ENCODE measurements around the gene FARP2. TPM values are rescaled to one million over a fixed set of nuclear protein-coding genes. Genes with fewer than 3 reads are reported as not detected.
"Not testable (repeated sequence)": the region's sequence is repeated elsewhere in the genome, so short reads cannot be mapped to it uniquely, and the experiment has no call there.

The FARP2 gene
- total and polyA plus RNA-seq, 9 donors = 27.2 to 46.1 (median 33.6) TPM

DNA sequence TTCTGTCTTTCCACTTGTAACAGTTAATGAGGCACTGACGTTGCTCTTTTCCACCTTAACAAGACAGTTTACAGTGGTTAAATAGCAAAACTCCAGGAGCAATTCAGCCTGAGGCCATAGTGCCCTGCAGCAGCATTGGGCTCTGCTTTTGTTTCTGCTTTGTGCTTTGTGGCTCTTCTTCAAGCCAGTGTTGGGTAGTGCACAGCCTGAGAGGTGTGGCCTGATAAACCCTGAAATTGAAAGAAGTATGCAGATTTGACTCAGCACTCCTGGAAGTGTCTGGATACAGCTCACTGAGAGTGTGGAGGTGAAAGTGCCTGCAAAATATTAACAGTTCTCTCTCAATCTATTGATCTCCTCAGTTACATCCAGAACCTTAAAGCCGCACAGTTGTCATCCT, 89.3 kb downstream of the FARP2 start:
- DNase-seq = no peak
- Histone ChIP-seq H3K4me3 (ENCODE audit: low read length) (no peak overlapping the region), H3K4me1 (ENCODE audit: control insufficient read depth, insufficient read depth, low read length) (no peaks in the 10 kb centered on the region), H3K9me3 (replicated peaks; ENCODE audit: control insufficient read depth, low read depth, low read length) (no peaks in the 10 kb centered on the region), H3K27me3 (ENCODE audit: control insufficient read depth, insufficient read depth, low read length) (no peaks in the 10 kb centered on the region), H3K27ac (ENCODE audit: low read length) (no peak overlapping the region), H3K36me3 (ENCODE audit: control insufficient read depth, insufficient read depth, low read length) (peaks cover 38% of the 10 kb centered on the region)
- WGBS (ENCODE audit: insufficient coverage) = 78% methylated on average over 2 of the region's 2 CpGs

DNA sequence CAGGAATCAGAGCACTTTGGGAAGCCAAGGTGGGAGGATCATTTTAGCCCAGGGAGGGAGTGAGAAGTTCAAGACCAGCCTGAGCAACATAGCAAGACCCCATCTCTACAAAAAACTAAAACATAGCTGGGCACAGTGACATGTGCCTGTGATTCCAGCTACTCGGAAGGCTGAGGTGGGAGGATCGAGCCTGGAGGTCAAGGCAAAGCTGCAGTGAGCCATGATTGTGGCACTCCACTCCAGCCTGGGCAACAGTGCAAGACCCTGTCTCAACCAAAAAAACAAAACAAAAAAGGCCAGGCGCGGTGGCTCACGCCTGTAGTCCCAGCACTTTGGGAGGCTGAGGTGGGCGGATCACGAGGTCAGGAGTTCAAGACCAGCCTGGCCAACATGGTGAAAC, 94.0 kb downstream of the FARP2 start:
- 100% methylated on average over 1 of the region's 7 CpGs for WGBS (ENCODE audit: insufficient coverage)
- H3K27ac ChIP-seq (ENCODE audit: low read length); H3K9me3 ChIP-seq (replicated peaks; ENCODE audit: control insufficient read depth, low read depth, low read length); H3K27me3 ChIP-seq (ENCODE audit: control insufficient read depth, insufficient read depth, low read length); H3K36me3 ChIP-seq (ENCODE audit: control insufficient read depth, insufficient read depth, low read length); DNase-seq; H3K4me3 ChIP-seq (ENCODE audit: low read length); H3K4me1 ChIP-seq (ENCODE audit: control insufficient read depth, insufficient read depth, low read length): not testable (repeated sequence)

DNA sequence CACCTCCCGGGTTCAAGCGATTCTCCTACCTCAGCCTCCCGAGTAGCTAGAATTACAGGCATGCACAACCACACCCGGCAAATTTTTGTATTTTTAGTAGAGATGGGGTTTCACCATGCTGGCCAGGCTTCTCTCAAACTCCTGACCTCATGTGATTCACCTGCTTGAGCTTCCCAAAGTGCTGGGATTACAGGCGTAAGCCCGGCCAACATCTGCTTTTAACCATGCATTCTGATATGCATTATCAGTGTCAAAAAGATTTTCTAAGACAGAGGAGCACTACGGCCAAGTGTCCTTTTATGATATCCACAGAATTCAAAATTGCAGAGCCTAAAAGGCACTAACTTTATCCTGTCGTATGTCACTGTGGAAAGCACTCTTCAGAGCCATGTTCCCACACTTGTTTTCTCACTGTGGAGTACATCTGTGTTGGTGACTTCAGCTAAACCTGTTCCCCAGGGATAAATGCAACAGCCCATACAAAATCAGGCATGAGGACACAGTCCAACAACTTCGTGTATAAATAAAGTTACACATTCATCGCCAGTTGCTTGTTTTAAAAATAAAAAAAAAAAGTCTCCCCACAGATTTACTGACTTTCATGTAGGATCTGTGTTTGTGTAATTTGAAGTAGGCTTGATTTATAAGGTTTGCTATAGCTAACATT, 95.9 kb downstream of the FARP2 start:
- peak; percentile 53 for DNase-seq
- Histone ChIP-seq H3K27me3 (ENCODE audit: control insufficient read depth, insufficient read depth, low read length) (no peaks in the 10 kb centered on the region), H3K36me3 (ENCODE audit: control insufficient read depth, insufficient read depth, low read length) (peaks cover 6% of the 10 kb centered on the region), H3K4me1 (ENCODE audit: control insufficient read depth, insufficient read depth, low read length) (no peaks in the 10 kb centered on the region), H3K4me3 (ENCODE audit: low read length) (no peak overlapping the region), H3K27ac (ENCODE audit: low read length) (no peak overlapping the region), H3K9me3 (replicated peaks; ENCODE audit: control insufficient read depth, low read depth, low read length) (no peaks in the 10 kb centered on the region)
- 51% methylated on average over 4 of the region's 10 CpGs for WGBS (ENCODE audit: insufficient coverage)

DNA sequence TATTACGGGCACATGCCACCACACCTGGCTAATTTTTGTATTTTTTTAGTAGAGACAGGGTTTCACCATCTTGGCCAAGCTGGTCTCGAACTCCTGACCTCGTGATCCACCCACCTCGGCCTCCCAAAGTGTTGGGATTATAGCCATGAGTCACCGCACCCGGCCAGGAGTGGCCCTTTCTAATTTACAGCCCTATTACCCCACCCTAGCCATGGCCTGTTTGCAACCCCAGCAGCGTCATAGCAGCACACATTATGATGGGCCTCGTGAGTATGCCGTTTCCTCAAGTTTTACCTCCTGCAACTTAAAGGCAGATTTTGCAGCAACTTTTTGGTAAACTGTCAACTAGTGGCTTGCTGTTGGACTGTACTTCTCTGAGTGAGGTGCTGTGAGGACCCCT, 97.8 kb downstream of the FARP2 start:
- H3K27me3 ChIP-seq (ENCODE audit: control insufficient read depth, insufficient read depth, low read length); DNase-seq; H3K27ac ChIP-seq (ENCODE audit: low read length); H3K4me3 ChIP-seq (ENCODE audit: low read length); H3K36me3 ChIP-seq (ENCODE audit: control insufficient read depth, insufficient read depth, low read length); H3K9me3 ChIP-seq (replicated peaks; ENCODE audit: control insufficient read depth, low read depth, low read length); H3K4me1 ChIP-seq (ENCODE audit: control insufficient read depth, insufficient read depth, low read length): not testable (repeated sequence)
- 77% methylated on average over 6 of the region's 9 CpGs for WGBS (ENCODE audit: insufficient coverage)

DNA sequence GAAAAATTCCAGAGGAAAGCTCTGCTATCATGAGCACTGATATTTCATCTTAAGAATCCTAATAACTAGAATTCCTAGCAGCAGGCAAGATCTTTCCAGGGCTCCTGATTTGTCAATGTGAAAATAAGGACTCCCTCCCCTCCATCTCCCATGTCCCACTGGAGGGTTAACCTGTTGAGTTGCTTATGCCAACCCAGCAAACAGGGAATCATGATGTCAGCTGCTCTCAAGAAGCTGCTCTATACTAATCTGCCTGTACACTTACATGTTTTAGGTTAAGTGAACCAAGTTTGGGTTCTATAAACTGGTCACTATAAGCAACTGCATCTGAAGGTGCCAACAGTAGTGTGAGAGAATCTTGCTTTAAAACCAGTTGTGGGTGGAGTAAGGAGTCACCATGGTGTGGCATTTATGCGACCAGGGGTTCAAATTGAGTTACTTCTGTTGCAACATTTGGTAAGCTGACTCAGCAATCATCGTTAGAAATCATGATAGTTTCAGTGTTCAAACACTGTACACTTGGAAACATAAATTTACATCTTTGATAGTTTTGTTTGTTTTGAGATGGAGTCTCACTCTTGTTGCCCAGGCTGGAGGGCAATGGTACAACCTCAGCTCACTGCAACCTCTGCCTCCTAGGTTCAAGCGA, 98.9 kb downstream of the FARP2 start:
- DNase-seq = no peak
- Histone ChIP-seq H3K27me3 (ENCODE audit: control insufficient read depth, insufficient read depth, low read length) (no peaks in the 10 kb centered on the region), H3K4me1 (ENCODE audit: control insufficient read depth, insufficient read depth, low read length) (peaks cover 13% of the 10 kb centered on the region), H3K4me3 (ENCODE audit: low read length) (no peak overlapping the region), H3K36me3 (ENCODE audit: control insufficient read depth, insufficient read depth, low read length) (no peaks in the 10 kb centered on the region), H3K9me3 (replicated peaks; ENCODE audit: control insufficient read depth, low read depth, low read length) (no peaks in the 10 kb centered on the region), H3K27ac (ENCODE audit: low read length) (no peak overlapping the region)
- WGBS (ENCODE audit: insufficient coverage) = no CpG with 5 or more reads among the region's 3 CpGs

DNA sequence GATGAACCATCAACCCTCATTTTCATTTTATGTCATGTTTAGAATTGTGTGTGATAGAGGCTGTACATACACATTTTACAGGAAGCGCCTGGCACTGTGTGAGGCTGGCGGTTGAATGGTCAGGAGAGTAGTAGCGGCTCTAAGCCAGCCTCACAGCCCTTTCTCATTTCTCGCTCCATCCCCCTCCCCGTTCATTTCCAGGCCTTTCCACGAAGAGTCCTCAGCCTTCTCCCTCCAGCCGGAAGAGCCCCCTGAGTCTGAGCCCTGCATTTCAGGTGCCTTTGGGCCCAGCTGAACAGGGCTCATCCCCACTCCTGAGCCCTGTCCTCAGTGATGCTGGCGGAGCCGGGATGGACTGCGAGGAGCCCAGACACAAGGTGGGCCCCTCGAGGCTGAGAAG, 100.5 kb downstream of the FARP2 start:
- 65% methylated on average over 8 of the region's 11 CpGs for WGBS (ENCODE audit: insufficient coverage)
- H3K36me3 ChIP-seq (ENCODE audit: control insufficient read depth, insufficient read depth, low read length) = no peaks in the 10 kb centered on the region
- no peaks in the 10 kb centered on the region for H3K9me3 ChIP-seq (replicated peaks; ENCODE audit: control insufficient read depth, low read depth, low read length)
- no peak overlapping the region for H3K27ac ChIP-seq (ENCODE audit: low read length)
- no peak for DNase-seq
- H3K4me1 ChIP-seq (ENCODE audit: control insufficient read depth, insufficient read depth, low read length) = peaks cover 19% of the 10 kb centered on the region
- no peak overlapping the region for H3K4me3 ChIP-seq (ENCODE audit: low read length)
- no peaks in the 10 kb centered on the region for H3K27me3 ChIP-seq (ENCODE audit: control insufficient read depth, insufficient read depth, low read length)

DNA sequence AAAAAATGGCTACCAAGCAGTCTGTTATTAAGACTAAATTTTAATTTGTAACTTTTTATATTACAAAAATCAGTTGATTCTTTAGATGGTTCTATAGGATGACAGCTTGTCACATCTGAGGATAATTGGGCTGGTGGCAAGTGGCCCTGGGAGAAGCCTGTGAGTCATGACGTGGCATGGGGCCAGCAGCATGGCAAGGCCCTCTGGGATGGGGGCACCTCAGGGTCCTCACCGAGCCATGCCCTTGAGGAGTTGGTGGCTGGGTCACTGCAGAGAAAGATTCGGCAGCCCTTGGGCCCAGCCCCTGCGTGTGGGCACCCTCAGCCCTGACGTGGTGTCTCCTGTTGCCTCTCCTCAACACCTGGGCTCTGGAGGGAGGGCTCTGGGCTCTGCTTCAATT, 102.6 kb downstream of the FARP2 start:
- DNase-seq = no peak
- Histone ChIP-seq H3K36me3 (ENCODE audit: control insufficient read depth, insufficient read depth, low read length) (no peaks in the 10 kb centered on the region), H3K4me3 (ENCODE audit: low read length) (no peak overlapping the region), H3K27ac (ENCODE audit: low read length) (peak overlapping the region; percentile 29), H3K4me1 (ENCODE audit: control insufficient read depth, insufficient read depth, low read length) (peaks cover 26% of the 10 kb centered on the region), H3K27me3 (ENCODE audit: control insufficient read depth, insufficient read depth, low read length) (no peaks in the 10 kb centered on the region), H3K9me3 (replicated peaks; ENCODE audit: control insufficient read depth, low read depth, low read length) (no peaks in the 10 kb centered on the region)
- 95% methylated on average over 4 of the region's 5 CpGs for WGBS (ENCODE audit: insufficient coverage)

DNA sequence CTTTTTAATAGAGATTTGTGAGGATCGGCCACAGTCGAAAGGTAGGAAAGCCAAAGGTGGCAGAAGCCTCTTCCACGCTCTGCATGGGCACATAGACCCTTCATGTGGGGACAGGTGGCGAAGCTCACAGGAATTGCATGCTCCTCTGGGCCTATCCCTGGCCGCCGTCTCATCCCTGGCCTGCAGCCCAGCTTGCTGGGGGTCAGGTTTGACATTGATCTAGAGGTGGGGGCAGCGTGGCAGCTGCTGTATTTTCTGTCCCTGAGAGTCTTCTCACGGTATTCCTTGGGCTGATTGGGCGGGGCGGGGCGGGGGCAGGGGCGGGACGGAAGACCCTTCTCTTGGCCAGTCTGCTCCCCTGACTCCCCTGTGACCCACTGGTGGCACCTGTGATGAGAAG, 103.4 kb downstream of the FARP2 start:
- Histone ChIP-seq H3K4me3 (ENCODE audit: low read length) (no peak overlapping the region), H3K27ac (ENCODE audit: low read length) (peak overlapping the region; percentile 35), H3K36me3 (ENCODE audit: control insufficient read depth, insufficient read depth, low read length) (no peaks in the 10 kb centered on the region), H3K9me3 (replicated peaks; ENCODE audit: control insufficient read depth, low read depth, low read length) (no peaks in the 10 kb centered on the region), H3K4me1 (ENCODE audit: control insufficient read depth, insufficient read depth, low read length) (peaks cover 33% of the 10 kb centered on the region), H3K27me3 (ENCODE audit: control insufficient read depth, insufficient read depth, low read length) (no peaks in the 10 kb centered on the region)
- 93% methylated on average over 5 of the region's 13 CpGs for WGBS (ENCODE audit: insufficient coverage)
- DNase-seq = no peak

DNA sequence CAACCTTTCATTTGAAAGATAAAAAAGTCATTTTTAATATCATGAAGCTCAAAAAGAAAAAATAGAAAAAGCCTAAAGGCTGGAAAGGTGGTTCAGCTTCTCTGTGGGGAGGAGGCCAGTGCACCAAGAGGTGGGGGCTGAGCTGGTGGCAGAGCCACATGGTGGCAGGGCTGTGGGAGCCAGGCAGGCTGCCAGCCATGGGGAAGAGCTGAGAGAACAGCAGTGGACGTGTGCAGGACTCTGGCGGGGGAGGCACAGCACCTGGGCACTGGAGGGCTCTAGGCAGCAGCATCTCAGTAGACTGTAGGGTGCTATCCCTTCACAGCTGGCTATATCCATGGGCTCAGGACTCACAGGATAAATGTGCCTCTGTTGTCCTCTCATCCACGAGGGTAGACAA, 104.5 kb downstream of the FARP2 start:
- no peaks in the 10 kb centered on the region for H3K9me3 ChIP-seq (replicated peaks; ENCODE audit: control insufficient read depth, low read depth, low read length)
- H3K4me1 ChIP-seq (ENCODE audit: control insufficient read depth, insufficient read depth, low read length) = peaks cover 33% of the 10 kb centered on the region
- H3K27ac ChIP-seq (ENCODE audit: low read length) = no peak overlapping the region
- no peak for DNase-seq
- no peaks in the 10 kb centered on the region for H3K27me3 ChIP-seq (ENCODE audit: control insufficient read depth, insufficient read depth, low read length)
- no peak overlapping the region for H3K4me3 ChIP-seq (ENCODE audit: low read length)
- peaks cover 2% of the 10 kb centered on the region for H3K36me3 ChIP-seq (ENCODE audit: control insufficient read depth, insufficient read depth, low read length)
- 61% methylated on average over 3 of the region's 3 CpGs for WGBS (ENCODE audit: insufficient coverage)

DNA sequence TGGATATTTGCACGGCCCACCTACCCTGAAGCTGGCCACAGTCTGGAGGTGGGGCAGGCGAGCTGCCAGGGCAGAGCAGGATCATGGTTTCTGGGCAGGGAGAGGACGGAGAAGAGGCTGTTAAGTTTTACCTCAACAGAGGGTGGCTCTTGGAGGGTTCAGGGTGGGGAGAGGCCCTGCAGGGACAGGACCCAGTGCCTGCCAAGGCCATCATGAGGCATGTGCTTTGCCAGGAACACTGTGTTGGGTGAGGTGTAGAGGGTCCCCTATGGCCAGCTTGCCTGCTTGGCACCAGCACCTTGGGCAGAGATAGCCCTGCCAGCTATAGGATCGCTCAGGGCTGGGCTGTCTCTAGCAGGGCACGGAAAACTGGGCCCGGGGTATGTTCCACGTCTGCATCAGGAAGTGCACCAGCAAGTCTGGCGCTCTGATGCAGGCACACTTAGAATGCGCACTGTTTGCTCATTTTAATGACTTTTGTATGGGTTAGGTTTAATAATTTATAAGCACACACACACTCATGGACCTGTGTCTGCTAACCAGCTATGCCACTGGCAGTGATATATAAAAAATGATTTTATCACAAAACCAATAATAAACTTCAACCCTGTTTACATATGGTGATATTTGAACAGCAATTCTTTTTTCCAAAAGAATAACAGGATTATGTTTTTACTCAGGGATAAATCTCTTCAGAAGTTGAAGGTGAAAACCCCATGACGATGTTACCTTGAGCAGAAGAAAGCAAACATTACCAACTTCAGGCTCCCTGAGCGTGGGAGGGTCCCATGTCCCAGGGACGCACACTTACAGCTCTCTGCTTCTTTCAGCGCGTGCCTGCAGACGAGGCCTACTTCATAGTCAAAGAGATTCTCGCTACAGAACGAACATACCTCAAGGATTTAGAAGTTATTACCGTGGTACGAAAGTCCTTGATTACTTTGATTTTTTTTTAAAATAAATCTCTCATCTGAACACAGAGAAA, 105.9 kb downstream of the FARP2 start:
- H3K27ac ChIP-seq (ENCODE audit: low read length) = no peak overlapping the region
- DNase-seq = no peak
- peaks cover 2% of the 10 kb centered on the region for H3K36me3 ChIP-seq (ENCODE audit: control insufficient read depth, insufficient read depth, low read length)
- 90% methylated on average over 12 of the region's 19 CpGs for WGBS (ENCODE audit: insufficient coverage)
- no peak overlapping the region for H3K4me3 ChIP-seq (ENCODE audit: low read length)
- H3K27me3 ChIP-seq (ENCODE audit: control insufficient read depth, insufficient read depth, low read length) = no peaks in the 10 kb centered on the region
- H3K4me1 ChIP-seq (ENCODE audit: control insufficient read depth, insufficient read depth, low read length) = peaks cover 33% of the 10 kb centered on the region
- no peaks in the 10 kb centered on the region for H3K9me3 ChIP-seq (replicated peaks; ENCODE audit: control insufficient read depth, low read depth, low read length)
